Lower lobe of right lung (tissue), 2 donors: ENCODE data around the gene HAUS2. TPM values are rescaled to one million over a fixed set of nuclear protein-coding genes. Genes with fewer than 3 reads are reported as not detected.

Experiments used
- ATAC-seq, 2 donors: fragments of 200-7000 bp; cut with Tn5 transposase; one replicate each; pipeline ENCODE4 v1.9.1; 2020 to 2022; ENCODE audit warnings: mild to moderate bottlenecking in 2 of 2, moderate library complexity in 2 of 2
- DNase-seq: peaks from one replicate; pipeline ENCODE4 v3.0.0-alpha.2; 2020
- H3K27ac ChIP-seq: fragments of 200-600 bp; one replicate; pipeline ENCODE4 v1.8.0; 2022
- H3K27me3 ChIP-seq: fragments of 200-600 bp; one replicate; pipeline ENCODE4 v1.8.0; 2022; ENCODE audit warnings: low read depth
- H3K36me3 ChIP-seq: fragments of 200-600 bp; one replicate; pipeline ENCODE4 v1.8.0; 2022; ENCODE audit warnings: mild to moderate bottlenecking
- H3K4me1 ChIP-seq: fragments of 200-600 bp; one replicate; pipeline ENCODE4 v1.8.0; 2022
- H3K4me3 ChIP-seq: fragments of 200-600 bp; one replicate; pipeline ENCODE4 v1.8.0; 2022; ENCODE audit warnings: mild to moderate bottlenecking
- H3K9me3 ChIP-seq: fragments of 200-600 bp; one replicate; pipeline ENCODE4 v1.8.0; 2022
- CTCF ChIP-seq: fragments of 200-600 bp; IDR thresholded peaks from one replicate; pipeline ENCODE4 v1.8.0; 2022; ENCODE audit warnings: antibody characterized with exemption, mild to moderate bottlenecking
- intact Hi-C: fragments of 100-400 bp; cut with DNase I; formaldehyde crosslinking; loops from one replicate; pipeline ENCODE4 v1.11.0; 2022
- total RNA-seq: library from RNA; stranded (reverse); fragmentation: NEBNext Ultra II Directional; extraction: Animal tissue kit (Norgen Biotek cat#: 25700); gene quantifications from one replicate; pipeline ENCODE4 v1.2.1, GENCODE V29; 2021
- donor health status: DM: no; HTN: yes; CAD: no; lungs with severe emphysema.

HAUS2 gene
- total RNA-seq, 1 donor from 2014 or later = 21.4 TPM

GRCh38 chr15:42528970-42529369 lies 19.7 kb upstream of the HAUS2 start:
- intact Hi-C loops = no loop called here
- no peak for ATAC-seq

GRCh38 chr15:42533246-42533645 lies 15.4 kb upstream of the HAUS2 start:
- Histone ChIP-seq H3K4me1 (no peaks in the 10 kb centered on the region), H3K9me3 (no peaks in the 10 kb centered on the region), H3K4me3 (no peak overlapping the region), H3K36me3 (peaks cover 89% of the 10 kb centered on the region), H3K27me3 (no peaks in the 10 kb centered on the region), H3K27ac (no peak overlapping the region)
- intact Hi-C loops = no loop called here
- no peak for ATAC-seq
- no peak for TF ChIP-seq CTCF
- no peak for DNase-seq

More at GRCh38 chr15:42528970-42529369, 19.7 kb upstream of the HAUS2 start:
- no peak overlapping the region for H3K27ac ChIP-seq
- H3K9me3 ChIP-seq = no peaks in the 10 kb centered on the region
- H3K36me3 ChIP-seq = peaks cover 70% of the 10 kb centered on the region
- no peak overlapping the region for H3K4me3 ChIP-seq
- H3K27me3 ChIP-seq = no peaks in the 10 kb centered on the region
- no peaks in the 10 kb centered on the region for H3K4me1 ChIP-seq
- DNase-seq = no peak
- no peak for TF ChIP-seq CTCF

GRCh38 chr15:42544853-42545629 lies 3.6 kb upstream of the HAUS2 start:
- Histone ChIP-seq H3K9me3 (no peaks in the 10 kb centered on the region), H3K4me1 (peaks cover 30% of the 10 kb centered on the region), H3K27me3 (no peaks in the 10 kb centered on the region), H3K27ac (no peak overlapping the region), H3K36me3 (peaks cover 43% of the 10 kb centered on the region), H3K4me3 (no peak overlapping the region)
- DNase-seq (no peak), ATAC-seq (no peak)
- no peak for TF ChIP-seq CTCF
- intact Hi-C loops = no loop called here

- no peak for TF ChIP-seq CTCF
- Histone ChIP-seq H3K27ac (peak overlapping the region; percentile 92), H3K27me3 (no peaks in the 10 kb centered on the region), H3K4me1 (peaks cover 34% of the 10 kb centered on the region), H3K36me3 (peaks cover 23% of the 10 kb centered on the region), H3K9me3 (no peaks in the 10 kb centered on the region), H3K4me3 (peak overlapping the region; percentile 84)
- ATAC-seq (peak; percentile 24 to 39), DNase-seq (no peak)
- intact Hi-C loops = no loop called here
Observed at GRCh38 chr15:42547918-42548248, 755 bp upstream of the HAUS2 start.

GRCh38 chr15:42549032-42549491 lies 424 bp downstream of the HAUS2 start:
- intact Hi-C loops = no loop called here
- no peak for DNase-seq

More at GRCh38 chr15:42549032-42549491, 424 bp downstream of the HAUS2 start:
- H3K9me3 ChIP-seq = no peaks in the 10 kb centered on the region
- H3K4me1 ChIP-seq = peaks cover 34% of the 10 kb centered on the region
- H3K4me3 ChIP-seq = peak overlapping the region; percentile 84
- peak; percentile 55 to 57 for ATAC-seq
- TF ChIP-seq CTCF = no peak
- H3K27me3 ChIP-seq = no peaks in the 10 kb centered on the region
- H3K36me3 ChIP-seq = peaks cover 11% of the 10 kb centered on the region
- peak overlapping the region; percentile 92 for H3K27ac ChIP-seq
